Panc1 (cell line): ENCODE data around the gene CTBP1. TPM values are rescaled to one million over a fixed set of nuclear protein-coding genes. Genes with fewer than 3 reads are reported as not detected.

Experiments
- ATAC-seq: fragments of 200-7000 bp; cut with Tn5 transposase; 2 replicates; pipeline ENCODE4 v1.9.1; 2020; ENCODE audit warnings: mild to moderate bottlenecking, moderate library complexity
- BruUV-seq: library from RNA; stranded (reverse); fragments of 400-500 nt; replicated peaks from 2 replicates; lab custom pipeline; 2021; lab: Mats Ljungman, UMichigan
- CTCF ChIA-PET: fragments of 300-600 bp; sonication (Branson Sonifier 250); formaldehyde crosslinking; loops from one replicate; lab custom pipeline; 2022; ENCODE audit warnings: antibody characterized with exemption; lab: Charles Lee
- POLR2A ChIA-PET: fragments of 300-600 bp; sonication (Branson Sonifier 250); formaldehyde crosslinking; loops from one replicate; lab custom pipeline; 2022; ENCODE audit warnings: antibody characterized with exemption; lab: Charles Lee
- DNase-seq: peaks from one replicate; pipeline ENCODE4 v3.0.0-alpha.2; 2010; ENCODE audit warnings: low read depth, low spot score
- H3K27ac ChIP-seq: 2 replicates; pipeline ENCODE4 v1.5.1; 2011; ENCODE audit warnings: mild to moderate bottlenecking, low read length, inconsistent platforms
- H3K27me3 ChIP-seq: fragments of 200-500 bp; sonication (Bioruptor generic); 2 replicates; pipeline ENCODE4 v1.6.0; 2014; ENCODE audit warnings: low read length, inconsistent platforms; ENCODE audit not compliant: control insufficient read depth, insufficient read depth
- H3K36me3 ChIP-seq: fragments of 200-500 bp; sonication (Bioruptor generic); 2 replicates; pipeline ENCODE4 v1.5.1; 2014; ENCODE audit warnings: inconsistent platforms, mild to moderate bottlenecking, low read length, moderate library complexity; ENCODE audit not compliant: control insufficient read depth, insufficient read depth
- H3K4me1 ChIP-seq: 2 replicates; pipeline ENCODE4 v1.5.1; 2011; ENCODE audit warnings: inconsistent platforms, mild to moderate bottlenecking, low read length, moderate library complexity; ENCODE audit not compliant: control insufficient read depth, insufficient read depth
- H3K4me3 ChIP-seq, 2 experiments: 2 replicates each; pipeline ENCODE4 v1.5.1; 2011 to 2012; ENCODE audit warnings: low read depth in 2 of 2, low read length in 2 of 2, mild to moderate bottlenecking in 2 of 2, inconsistent platforms in 1 of 2, moderate library complexity in 1 of 2
- H3K9me3 ChIP-seq: fragments of 200-500 bp; sonication (Bioruptor generic); 2 replicates; pipeline ENCODE4 v1.5.1; 2014; ENCODE audit warnings: low read depth, mild to moderate bottlenecking, inconsistent platforms, low read length, moderate library complexity; ENCODE audit not compliant: control insufficient read depth, insufficient read depth
- POLR2AphosphoS5 ChIP-seq: IDR thresholded peaks from 2 replicates; pipeline ENCODE4 v1.6.1; 2012; ENCODE audit warnings: mild to moderate bottlenecking, low read depth, low read length, moderate library complexity
- SIN3A ChIP-seq: IDR thresholded peaks from 2 replicates; pipeline ENCODE4 v1.6.1; 2012; ENCODE audit warnings: low read depth, mild to moderate bottlenecking, low read length, moderate library complexity, borderline replicate concordance; ENCODE audit not compliant: insufficient read depth
- TCF7L2 ChIP-seq: IDR thresholded peaks from 2 replicates; pipeline ENCODE4 v1.6.1; 2011; ENCODE audit warnings: mild to moderate bottlenecking, low read depth, low read length, inconsistent platforms
- in situ Hi-C: cut with HindIII; loops from 2 replicates; pipeline ENCODE4 v1.10.0; 2016; ENCODE audit warnings: low sequenced_read_pairs, low pct_unique_long_range_greater_than_20kb
- intact Hi-C: fragments of 100-400 bp; cut with micrococcal nuclease; formaldehyde crosslinking; loops from one replicate; pipeline ENCODE4 v1.10.0; 2022; ENCODE audit not compliant: unreplicated experiment
- total RNA-seq: library from RNA; stranded (reverse); gene quantifications from one replicate; pipeline ENCODE4 v1.2.1, GENCODE V29; 2021; ENCODE audit not compliant: unreplicated experiment
- TF ChIP-seq, protein P1 (sequence below): fragments of 450-650 bp; IDR thresholded peaks from 2 replicates; pipeline ENCODE4 v1.5.1; 2017; ENCODE audit warnings: mild to moderate bottlenecking
- TF ChIP-seq, protein P2 (sequence below), 2 experiments: IDR thresholded peaks; 2 replicates each; pipeline ENCODE4 v1.6.1; 2011 to 2012; ENCODE audit warnings: low read depth in 2 of 2, control low read depth in 1 of 2, low read length in 1 of 2, mild to moderate bottlenecking in 1 of 2, moderate library complexity in 1 of 2; ENCODE audit not compliant: insufficient read depth in 1 of 2

The CTBP1 gene
- total RNA-seq, 1 experiment from 2014 or later: 157 TPM

- H3K27me3 ChIP-seq: no peaks in the 10 kb centered on the region
- in situ Hi-C loops: no loop called here
Observed at GRCh38 chr4:1187182-1187581, 61.7 kb downstream of the CTBP1 start.

DNA sequence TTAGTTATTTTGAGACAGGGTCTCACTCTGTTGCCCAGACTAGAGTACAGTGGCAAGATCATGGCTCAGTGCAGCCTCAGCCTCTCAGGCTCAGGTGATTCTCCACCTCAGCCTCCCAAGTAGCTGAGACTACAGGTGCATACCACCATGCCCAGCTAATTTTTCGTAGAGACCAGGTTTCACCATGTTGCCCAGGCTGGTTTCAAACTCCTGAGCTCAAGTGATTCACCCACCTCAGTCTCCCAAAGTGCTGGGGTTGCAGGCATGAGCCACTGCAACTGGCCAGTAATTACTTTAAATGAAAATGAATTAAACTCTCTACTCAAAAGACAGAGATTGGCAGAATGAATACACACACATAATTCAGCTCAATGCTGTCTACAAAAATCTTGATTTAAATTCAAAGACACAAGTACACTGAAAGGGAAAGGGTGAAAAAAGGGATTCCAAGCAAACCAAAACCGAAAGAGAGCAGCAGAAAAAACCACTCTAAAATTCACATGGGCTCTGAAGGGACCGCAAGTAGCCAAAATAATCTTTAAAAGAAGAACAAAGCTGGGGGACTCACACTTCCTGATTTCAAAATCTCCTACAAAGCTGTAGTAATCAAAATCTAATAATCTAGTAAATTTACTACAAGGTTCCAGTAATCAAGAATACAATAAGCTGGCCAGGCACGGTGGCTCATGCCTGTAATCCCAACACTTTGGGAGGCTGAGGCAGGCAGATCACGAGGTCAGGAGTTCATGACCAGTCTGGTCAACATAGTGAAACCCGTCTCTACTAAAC lies 64.8 kb downstream of the CTBP1 start:
- ATAC-seq (no peak), DNase-seq (no peak)
- intact Hi-C loops (no loop called here), in situ Hi-C loops (no loop called here)
- ChIA-PET CTCF (no interaction called here), POLR2A (interaction anchor here (0.7 kb wide), 1 partner anchor 11 kb away, joined by 8 read pairs; no protein-coding TSS in a partner anchor)
- TF ChIP-seq SIN3A: no peak
- TF ChIP-seq POLR2AphosphoS5: no peak
- TF ChIP-seq, protein P1, sequence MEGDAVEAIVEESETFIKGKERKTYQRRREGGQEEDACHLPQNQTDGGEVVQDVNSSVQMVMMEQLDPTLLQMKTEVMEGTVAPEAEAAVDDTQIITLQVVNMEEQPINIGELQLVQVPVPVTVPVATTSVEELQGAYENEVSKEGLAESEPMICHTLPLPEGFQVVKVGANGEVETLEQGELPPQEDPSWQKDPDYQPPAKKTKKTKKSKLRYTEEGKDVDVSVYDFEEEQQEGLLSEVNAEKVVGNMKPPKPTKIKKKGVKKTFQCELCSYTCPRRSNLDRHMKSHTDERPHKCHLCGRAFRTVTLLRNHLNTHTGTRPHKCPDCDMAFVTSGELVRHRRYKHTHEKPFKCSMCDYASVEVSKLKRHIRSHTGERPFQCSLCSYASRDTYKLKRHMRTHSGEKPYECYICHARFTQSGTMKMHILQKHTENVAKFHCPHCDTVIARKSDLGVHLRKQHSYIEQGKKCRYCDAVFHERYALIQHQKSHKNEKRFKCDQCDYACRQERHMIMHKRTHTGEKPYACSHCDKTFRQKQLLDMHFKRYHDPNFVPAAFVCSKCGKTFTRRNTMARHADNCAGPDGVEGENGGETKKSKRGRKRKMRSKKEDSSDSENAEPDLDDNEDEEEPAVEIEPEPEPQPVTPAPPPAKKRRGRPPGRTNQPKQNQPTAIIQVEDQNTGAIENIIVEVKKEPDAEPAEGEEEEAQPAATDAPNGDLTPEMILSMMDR: no peak
- TF ChIP-seq TCF7L2: no peak
- TF ChIP-seq, protein P2, sequence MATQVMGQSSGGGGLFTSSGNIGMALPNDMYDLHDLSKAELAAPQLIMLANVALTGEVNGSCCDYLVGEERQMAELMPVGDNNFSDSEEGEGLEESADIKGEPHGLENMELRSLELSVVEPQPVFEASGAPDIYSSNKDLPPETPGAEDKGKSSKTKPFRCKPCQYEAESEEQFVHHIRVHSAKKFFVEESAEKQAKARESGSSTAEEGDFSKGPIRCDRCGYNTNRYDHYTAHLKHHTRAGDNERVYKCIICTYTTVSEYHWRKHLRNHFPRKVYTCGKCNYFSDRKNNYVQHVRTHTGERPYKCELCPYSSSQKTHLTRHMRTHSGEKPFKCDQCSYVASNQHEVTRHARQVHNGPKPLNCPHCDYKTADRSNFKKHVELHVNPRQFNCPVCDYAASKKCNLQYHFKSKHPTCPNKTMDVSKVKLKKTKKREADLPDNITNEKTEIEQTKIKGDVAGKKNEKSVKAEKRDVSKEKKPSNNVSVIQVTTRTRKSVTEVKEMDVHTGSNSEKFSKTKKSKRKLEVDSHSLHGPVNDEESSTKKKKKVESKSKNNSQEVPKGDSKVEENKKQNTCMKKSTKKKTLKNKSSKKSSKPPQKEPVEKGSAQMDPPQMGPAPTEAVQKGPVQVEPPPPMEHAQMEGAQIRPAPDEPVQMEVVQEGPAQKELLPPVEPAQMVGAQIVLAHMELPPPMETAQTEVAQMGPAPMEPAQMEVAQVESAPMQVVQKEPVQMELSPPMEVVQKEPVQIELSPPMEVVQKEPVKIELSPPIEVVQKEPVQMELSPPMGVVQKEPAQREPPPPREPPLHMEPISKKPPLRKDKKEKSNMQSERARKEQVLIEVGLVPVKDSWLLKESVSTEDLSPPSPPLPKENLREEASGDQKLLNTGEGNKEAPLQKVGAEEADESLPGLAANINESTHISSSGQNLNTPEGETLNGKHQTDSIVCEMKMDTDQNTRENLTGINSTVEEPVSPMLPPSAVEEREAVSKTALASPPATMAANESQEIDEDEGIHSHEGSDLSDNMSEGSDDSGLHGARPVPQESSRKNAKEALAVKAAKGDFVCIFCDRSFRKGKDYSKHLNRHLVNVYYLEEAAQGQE (IDR thresholded peaks at IDR 0.05; ENCODE audit: insufficient read depth in 1 of 2, low read depth in 2 of 2, low read length in 1 of 2): no peak
- no TSS peak for BruUV-seq
- H3K9me3 ChIP-seq: peaks cover 12% of the 10 kb centered on the region
- no peak overlapping the region for H3K27ac ChIP-seq
- no peaks in the 10 kb centered on the region for H3K27me3 ChIP-seq
- no peaks in the 10 kb centered on the region for H3K4me1 ChIP-seq
- no peaks in the 10 kb centered on the region for H3K36me3 ChIP-seq
- H3K4me3 ChIP-seq: no peak overlapping the region

More at GRCh38 chr4:1187182-1187581, 61.7 kb downstream of the CTBP1 start:
- ATAC-seq (no peak), DNase-seq (no peak)
- intact Hi-C loops: no loop called here
- H3K27ac ChIP-seq: no peak overlapping the region
- H3K4me3 ChIP-seq: no peak overlapping the region
- no peak for TF ChIP-seq POLR2AphosphoS5
- TF ChIP-seq, protein P1: no peak
- TF ChIP-seq TCF7L2: no peak
- no peak for TF ChIP-seq SIN3A
- TF ChIP-seq, protein P2 (IDR thresholded peaks at IDR 0.05; ENCODE audit: insufficient read depth in 1 of 2, low read depth in 2 of 2, low read length in 1 of 2): no peak
- H3K9me3 ChIP-seq: peaks cover 3% of the 10 kb centered on the region; the same call in 1 of the 2 replicates
- ChIA-PET CTCF (no interaction called here), POLR2A (no interaction called here)
- H3K4me1 ChIP-seq: peaks cover 7% of the 10 kb centered on the region
- no TSS peak for BruUV-seq
- no peaks in the 10 kb centered on the region for H3K36me3 ChIP-seq
